H1 (cell line): ENCODE results near the gene AIFM1. TPM values are rescaled to one million over a fixed set of nuclear protein-coding genes. Genes with fewer than 3 reads are reported as not detected.
"Not testable (repeated sequence)": the region's sequence is repeated elsewhere in the genome, so short reads cannot be mapped to it uniquely, and the experiment has no call there.

Experiments used
- CTCF ChIA-PET: fragments of 300-600 bp; sonication (Branson Sonifier 250); formaldehyde crosslinking; loops from one replicate; lab custom pipeline; 2021; ENCODE audit not compliant: partially characterized antibody; lab: Charles Lee
- POLR2A ChIA-PET: fragments of 300-600 bp; sonication (Branson Sonifier 250); formaldehyde crosslinking; loops from one replicate; lab custom pipeline; 2021; ENCODE audit warnings: inconsistent platforms; ENCODE audit not compliant: partially characterized antibody; lab: Charles Lee
- DNase-seq, 2 experiments: peaks; one replicate each; pipeline versions ENCODE4 v3.0.0 to v3.0.0-alpha.2; 2010 to 2022; ENCODE audit warnings: low spot score in 2 of 2, low read depth in 1 of 2, mixed read lengths in 1 of 2
- FAIRE-seq: peaks from 2 replicates; lab custom pipeline; 2011; peaks lifted over from hg19 to GRCh38; lab: Jason Lieb, UNC
- H2AFZ ChIP-seq: 2 replicates; pipeline ENCODE4 v1.8.1; 2012; ENCODE audit warnings: low read length, inconsistent platforms
- H2AK5ac ChIP-seq: 2 replicates; pipeline ENCODE4 v1.6.1; 2013; ENCODE audit warnings: low read depth, low read length
- H2BK120ac ChIP-seq: replicated peaks from 2 replicates; pipeline ENCODE3; 2013; ENCODE audit warnings: low read depth, low read length, inconsistent platforms
- H2BK12ac ChIP-seq: 2 replicates; pipeline ENCODE4 v1.6.1; 2013; ENCODE audit warnings: low read depth, low read length
- H2BK15ac ChIP-seq: 2 replicates; pipeline ENCODE4 v1.6.1; 2013; ENCODE audit warnings: low read length
- H2BK20ac ChIP-seq: 2 replicates; pipeline ENCODE4 v1.6.1; 2013; ENCODE audit warnings: low read length
- H2BK5ac ChIP-seq: 2 replicates; pipeline ENCODE4 v1.6.1; 2013; ENCODE audit warnings: low read depth, low read length
- H3K14ac ChIP-seq: 2 replicates; pipeline ENCODE4 v1.6.1; 2013; ENCODE audit warnings: inconsistent platforms; ENCODE audit not compliant: insufficient read length
- H3K18ac ChIP-seq: 2 replicates; pipeline ENCODE4 v1.6.1; 2013; ENCODE audit warnings: low read length; ENCODE audit errors: extremely low read depth
- H3K23ac ChIP-seq: 2 replicates; pipeline ENCODE4 v1.6.1; 2013; ENCODE audit warnings: inconsistent platforms; ENCODE audit not compliant: insufficient read length
- H3K23me2 ChIP-seq: 2 replicates; pipeline ENCODE4 v1.6.1; 2013; ENCODE audit warnings: low read depth, low read length
- H3K27ac ChIP-seq: 2 replicates; pipeline ENCODE4 v1.6.1; 2011; ENCODE audit warnings: low read depth, low read length, inconsistent platforms
- H3K27me3 ChIP-seq, 4 experiments: replicated peaks in 1 of 4; 1 replicate in 1 of 4; 2 replicates in 3 of 4; pipeline versions ENCODE4 v1.6.1 to v1.8.1; 2011 to 2013; ENCODE audit warnings: low read length in 3 of 4, mild to moderate bottlenecking in 3 of 4, inconsistent platforms in 2 of 4, mixed read lengths in 2 of 4, moderate library complexity in 1 of 4; ENCODE audit not compliant: control insufficient read depth in 3 of 4, insufficient read depth in 3 of 4; ENCODE audit errors: extremely low read depth in 1 of 4
- H3K36me3 ChIP-seq, 4 experiments: 2 replicates each; pipeline versions ENCODE4 v1.6.1 to v1.8.1; 2011 to 2013; ENCODE audit warnings: mild to moderate bottlenecking in 4 of 4, low read length in 3 of 4, moderate library complexity in 2 of 4, control low read depth in 1 of 4, inconsistent platforms in 1 of 4; ENCODE audit not compliant: insufficient read depth in 4 of 4, control insufficient read depth in 2 of 4
- H3K4ac ChIP-seq: replicated peaks from 2 replicates; pipeline ENCODE3; 2013; ENCODE audit warnings: low read length, low read depth, mixed read lengths, inconsistent platforms; ENCODE audit not compliant: insufficient read length
- H3K4me1 ChIP-seq, 4 experiments: replicated peaks in 1 of 4; 1 replicate in 1 of 4; 2 replicates in 3 of 4; pipeline versions ENCODE4 v1.6.1 to v1.8.1; 2011 to 2013; ENCODE audit warnings: low read length in 3 of 4, inconsistent platforms in 2 of 4, mixed read lengths in 1 of 4; ENCODE audit not compliant: insufficient read depth in 4 of 4, control insufficient read depth in 3 of 4
- H3K4me2 ChIP-seq, 2 experiments: 2 replicates each; pipeline versions ENCODE4 v1.6.1 to v1.8.1; 2011 to 2013; ENCODE audit warnings: low read depth in 2 of 2, low read length in 2 of 2, control low read depth in 1 of 2, inconsistent platforms in 1 of 2, mild to moderate bottlenecking in 1 of 2; ENCODE audit not compliant: insufficient read depth in 1 of 2
- H3K4me3 ChIP-seq, 4 experiments: fragments of 200-600, 300-600 bp in 1 of 4; sonication (generic), shearing (Covaris generic), sonication (Bioruptor Twin) in 1 of 4; 2 replicates each; pipeline versions ENCODE4 v1.5.1 to v1.8.1; 2011 to 2016; ENCODE audit warnings: low read length in 4 of 4, low read depth in 3 of 4, control low read depth in 2 of 4, inconsistent platforms in 2 of 4, mild to moderate bottlenecking in 2 of 4, mixed read lengths in 1 of 4, moderate library complexity in 1 of 4; ENCODE audit not compliant: insufficient read depth in 2 of 4; ENCODE audit errors: extremely low read depth in 1 of 4
- H3K56ac ChIP-seq: replicated peaks from 2 replicates; pipeline ENCODE3; 2013; ENCODE audit warnings: low read depth, mild to moderate bottlenecking, mixed read lengths, low read length, inconsistent platforms; ENCODE audit not compliant: insufficient read length
- H3K79me1 ChIP-seq: 2 replicates; pipeline ENCODE4 v1.6.1; 2013; ENCODE audit warnings: low read depth, low read length, control low read depth
- H3K79me2 ChIP-seq, 2 experiments: 2 replicates each; pipeline versions ENCODE4 v1.6.1 to v1.8.1; 2012 to 2013; ENCODE audit warnings: low read length in 2 of 2, mild to moderate bottlenecking in 2 of 2, inconsistent platforms in 1 of 2; ENCODE audit not compliant: insufficient read depth in 2 of 2, control insufficient read depth in 1 of 2
- H3K9ac ChIP-seq, 4 experiments: replicated peaks in 1 of 4; 1 replicate in 1 of 4; 2 replicates in 3 of 4; pipeline versions ENCODE4 v1.6.1 to v1.8.1; 2011 to 2013; ENCODE audit warnings: low read depth in 3 of 4, low read length in 3 of 4, control low read depth in 2 of 4, mild to moderate bottlenecking in 2 of 4, moderate library complexity in 2 of 4, inconsistent platforms in 1 of 4; ENCODE audit errors: extremely low read depth in 1 of 4
- H3K9me3 ChIP-seq, 2 experiments: 2 replicates each; pipeline versions ENCODE4 v1.6.1 to v1.8.1; 2012 to 2013; ENCODE audit warnings: mild to moderate bottlenecking in 2 of 2, moderate library complexity in 2 of 2, control low read depth in 1 of 2, inconsistent platforms in 1 of 2, low read depth in 1 of 2, low read length in 1 of 2, mixed read lengths in 1 of 2; ENCODE audit not compliant: insufficient read depth in 2 of 2
- H4K20me1 ChIP-seq, 2 experiments: replicated peaks in 1 of 2; 2 replicates each; pipeline versions ENCODE3 to v1.8.1; 2011 to 2013; ENCODE audit warnings: inconsistent platforms in 2 of 2, low read length in 2 of 2, mild to moderate bottlenecking in 1 of 2; ENCODE audit not compliant: insufficient read depth in 2 of 2, control insufficient read depth in 1 of 2
- H4K5ac ChIP-seq: 2 replicates; pipeline ENCODE4 v1.6.1; 2013; ENCODE audit warnings: low read length, low read depth, mixed read lengths, inconsistent platforms; ENCODE audit not compliant: insufficient read length
- H4K8ac ChIP-seq: 2 replicates; pipeline ENCODE4 v1.8.0; 2013; ENCODE audit warnings: mild to moderate bottlenecking, moderate library complexity, low read length, inconsistent platforms; ENCODE audit not compliant: insufficient read depth; ENCODE audit errors: extremely low read depth
- H4K91ac ChIP-seq: replicated peaks from 2 replicates; pipeline ENCODE3; 2013; ENCODE audit warnings: low read length, mixed read lengths, inconsistent platforms; ENCODE audit not compliant: insufficient read length
- WGBS, 2 experiments: shearing (Covaris generic) in 1 of 2; methylation state at CpG; one replicate each; pipeline versions ENCODE4 v1.1.6 to v1.1.7; 2013 to 2015; ENCODE audit warnings: low lambda C conversion rate in 2 of 2, mixed read lengths in 2 of 2, inconsistent platforms in 1 of 2, low coverage in 1 of 2, missing lambda C conversion rate in 1 of 2; ENCODE audit not compliant: insufficient replicate concordance in 2 of 2, insufficient coverage in 1 of 2, insufficient read length in 1 of 2; ENCODE audit errors: extremely low coverage in 1 of 2, missing lambda C conversion rate in 1 of 2; 5-methylcytosine and 5-hydroxymethylcytosine counted together
- polyA plus RNA-seq, 7 experiments: library from polyadenylated mRNA; depleted of rRNA in 3 of 7; stranded (reverse) in 5 of 7; unstranded in 2 of 7; fragments of >200 nt in 5 of 7; fragments of 200-250 nt in 2 of 7; gene quantifications; 1 replicate in 5 of 7; 2 replicates in 1 of 7; 4 replicates in 1 of 7; pipeline versions ENCODE4 v1.2.1 to v1.2.3, GENCODE V29; 2011 to 2013; ENCODE audit warnings: missing spikeins in 2 of 7, mixed read lengths in 2 of 7
- total RNA-seq: library from RNA; stranded (reverse); fragmentation: NEBNext Ultra II Directional; extraction: Animal tissue kit (Norgen Biotek cat#: 25700); gene quantifications from 2 replicates; pipeline ENCODE4 v1.2.1, GENCODE V29; 2021

Gene AIFM1
- total and polyA plus RNA-seq, 2 of the 8 experiments (the other 6 are each of a cell fraction or from before 2014, with no cell fraction given) = 34.1 to 55.4 TPM

- H3K14ac ChIP-seq, H2BK12ac ChIP-seq, H3K23ac ChIP-seq, H3K9me3 ChIP-seq, POLR2A ChIA-PET, H3K9ac ChIP-seq, H3K79me2 ChIP-seq, H2BK20ac ChIP-seq, H3K36me3 ChIP-seq, H4K91ac ChIP-seq, DNase-seq, H3K23me2 ChIP-seq, H4K20me1 ChIP-seq, H3K27ac ChIP-seq, H2AFZ ChIP-seq, H3K4me1 ChIP-seq, H2BK5ac ChIP-seq, H3K18ac ChIP-seq, H3K4me3 ChIP-seq, H3K56ac ChIP-seq, H4K5ac ChIP-seq, H3K4ac ChIP-seq, H4K8ac ChIP-seq, FAIRE-seq, H2BK120ac ChIP-seq, H2AK5ac ChIP-seq, H3K4me2 ChIP-seq, H2BK15ac ChIP-seq, H3K79me1 ChIP-seq: not testable (repeated sequence)
- CTCF ChIA-PET = interaction anchor here (0.8 to 1.1 kb wide), 2 partner anchors 10 to 35 kb away, joined by 3 read pairs; no protein-coding TSS in a partner anchor
- WGBS, 2 experiments = 87% methylated on average over 8 of the region's 10 CpGs; no CpG with 5 or more reads in 1 of the 2 experiments
- H3K27me3 ChIP-seq = peaks cover 7 to 22% (median 16%) of the 10 kb centered on the region in 4 experiments
These were observed 50.3 kb downstream of the AIFM1 start for GRCh38 chrX:130115119-130115885.
